ENCODE results near the gene FEM1A. TPM values are rescaled to one million over a fixed set of nuclear protein-coding genes. Genes with fewer than 3 reads are reported as not detected.
"Not testable (repeated sequence)": the region's sequence is repeated elsewhere in the genome, so short reads cannot be mapped to it uniquely, and the experiment has no call there.

FEM1A gene
- total and polyA plus RNA-seq, 2 donors = 5.5 to 9.1 TPM

- peaks cover 0 to 8% of the 10 kb centered on the region in 2 donors for H3K4me1 ChIP-seq (ENCODE audit: control insufficient read depth in 2 of 2, insufficient read depth in 2 of 2, low read length in 2 of 2)
- no peaks in the 10 kb centered on the region for H3K36me3 ChIP-seq (ENCODE audit: control insufficient read depth in 2 of 2, insufficient read depth in 2 of 2, low read length in 1 of 2)
- under 1% methylated on average over 52 of the region's 52 CpGs for WGBS
- peak within 1 kb of the TSS; percentile 37 to 86 for H3K27ac ChIP-seq (ENCODE audit: low read depth in 1 of 2, low read length in 1 of 2)
- DNase-seq (ENCODE audit: low read depth in 6 of 9, low spot score in 9 of 9) = peak in 5 of 9 donors; percentile 28 to 65 (median 50)
- no peaks in the 10 kb centered on the region for H3K27me3 ChIP-seq (ENCODE audit: control insufficient read depth in 2 of 2, insufficient read depth in 1 of 2, low read length in 1 of 2)
- H3K4me3 ChIP-seq (ENCODE audit: low read length in 2 of 2) = peak within 1 kb of the TSS; percentile 58 to 90
- no peaks in the 10 kb centered on the region for H3K9me3 ChIP-seq (ENCODE audit: control insufficient read depth in 2 of 2, insufficient read depth in 1 of 2, low read length in 1 of 2)
Observed at GRCh38 chr19:4831304-4831978, 39.9 kb downstream of the FEM1A start, which contains the start of gene TICAM1. TSS of gene TICAM1 (minus strand) at chr19:4831712. CDS start at chr19:4818377, 13,335 bp downstream.

GRCh38 chr19:4831979-4832340 lies 40.4 kb downstream of the FEM1A start:
- DNase-seq (ENCODE audit: low read depth in 6 of 9, low spot score in 9 of 9); H3K27me3 ChIP-seq (ENCODE audit: control insufficient read depth in 2 of 2, insufficient read depth in 1 of 2, low read length in 1 of 2); H3K4me1 ChIP-seq (ENCODE audit: control insufficient read depth in 2 of 2, insufficient read depth in 2 of 2, low read length in 2 of 2); H3K9me3 ChIP-seq (ENCODE audit: control insufficient read depth in 2 of 2, insufficient read depth in 1 of 2, low read length in 1 of 2); H3K36me3 ChIP-seq (ENCODE audit: control insufficient read depth in 2 of 2, insufficient read depth in 2 of 2, low read length in 1 of 2): not testable (repeated sequence)
- H3K27ac ChIP-seq (ENCODE audit: low read depth in 1 of 2, low read length in 1 of 2) = peak overlapping the region in 1 of 2 donors; percentile 86
- 47% methylated on average over 9 of the region's 9 CpGs for WGBS
- peak overlapping the region; percentile 58 to 90 for H3K4me3 ChIP-seq (ENCODE audit: low read length in 2 of 2)

- 97% methylated on average over 5 of the region's 5 CpGs for WGBS
- H3K4me3 ChIP-seq (ENCODE audit: low read length in 2 of 2) = no peak overlapping the region
Observed at GRCh38 chr19:4832776-4833175, 41.2 kb downstream of the FEM1A start.

GRCh38 chr19:4839192-4839591 lies 47.7 kb downstream of the FEM1A start:
- H3K27me3 ChIP-seq (ENCODE audit: control insufficient read depth in 2 of 2, insufficient read depth in 1 of 2, low read length in 1 of 2) = no peaks in the 10 kb centered on the region
- DNase-seq (ENCODE audit: low read depth in 6 of 9, low spot score in 9 of 9) = no peak
- no peak overlapping the region for H3K4me3 ChIP-seq (ENCODE audit: low read length in 2 of 2)
- H3K36me3 ChIP-seq (ENCODE audit: control insufficient read depth in 2 of 2, insufficient read depth in 2 of 2, low read length in 1 of 2) = peaks cover 30 to 39% of the 10 kb centered on the region in 2 donors
- no peaks in the 10 kb centered on the region for H3K4me1 ChIP-seq (ENCODE audit: control insufficient read depth in 2 of 2, insufficient read depth in 2 of 2, low read length in 2 of 2)
- no peaks in the 10 kb centered on the region for H3K9me3 ChIP-seq (ENCODE audit: control insufficient read depth in 2 of 2, insufficient read depth in 1 of 2, low read length in 1 of 2)
- WGBS = 98% methylated on average over 17 of the region's 17 CpGs
- no peak overlapping the region for H3K27ac ChIP-seq (ENCODE audit: low read depth in 1 of 2, low read length in 1 of 2)

More at GRCh38 chr19:4832776-4833175, 41.2 kb downstream of the FEM1A start:
- DNase-seq (ENCODE audit: low read depth in 6 of 9, low spot score in 9 of 9) = no peak
- Histone ChIP-seq H3K27ac (ENCODE audit: low read depth in 1 of 2, low read length in 1 of 2) (no peak overlapping the region), H3K27me3 (ENCODE audit: control insufficient read depth in 2 of 2, insufficient read depth in 1 of 2, low read length in 1 of 2) (no peaks in the 10 kb centered on the region), H3K36me3 (ENCODE audit: control insufficient read depth in 2 of 2, insufficient read depth in 2 of 2, low read length in 1 of 2) (peaks cover 3 to 5% of the 10 kb centered on the region in 2 donors), H3K9me3 (ENCODE audit: control insufficient read depth in 2 of 2, insufficient read depth in 1 of 2, low read length in 1 of 2) (no peaks in the 10 kb centered on the region), H3K4me1 (ENCODE audit: control insufficient read depth in 2 of 2, insufficient read depth in 2 of 2, low read length in 2 of 2) (peaks cover 0 to 8% of the 10 kb centered on the region in 2 donors)

- no peak for DNase-seq (ENCODE audit: low read depth in 6 of 9, low spot score in 9 of 9)
- no peaks in the 10 kb centered on the region for H3K9me3 ChIP-seq (ENCODE audit: control insufficient read depth in 2 of 2, insufficient read depth in 1 of 2, low read length in 1 of 2)
- WGBS = 97% methylated on average over 6 of the region's 6 CpGs
- H3K27me3 ChIP-seq (ENCODE audit: control insufficient read depth in 2 of 2, insufficient read depth in 1 of 2, low read length in 1 of 2) = no peaks in the 10 kb centered on the region
- no peak overlapping the region for H3K27ac ChIP-seq (ENCODE audit: low read depth in 1 of 2, low read length in 1 of 2)
- peaks cover 45 to 62% of the 10 kb centered on the region in 2 donors for H3K36me3 ChIP-seq (ENCODE audit: control insufficient read depth in 2 of 2, insufficient read depth in 2 of 2, low read length in 1 of 2)
- H3K4me3 ChIP-seq (ENCODE audit: low read length in 2 of 2) = no peak overlapping the region
- H3K4me1 ChIP-seq (ENCODE audit: control insufficient read depth in 2 of 2, insufficient read depth in 2 of 2, low read length in 2 of 2) = no peaks in the 10 kb centered on the region
Observed at GRCh38 chr19:4843647-4843965, 52.1 kb downstream of the FEM1A start.

GRCh38 chr19:4844348-4845179 lies 53.0 kb downstream of the FEM1A start:
- Histone ChIP-seq H3K4me3 (ENCODE audit: low read length in 2 of 2) (no peak overlapping the region), H3K9me3 (ENCODE audit: control insufficient read depth in 2 of 2, insufficient read depth in 1 of 2, low read length in 1 of 2) (no peaks in the 10 kb centered on the region), H3K36me3 (ENCODE audit: control insufficient read depth in 2 of 2, insufficient read depth in 2 of 2, low read length in 1 of 2) (peaks cover 38 to 59% of the 10 kb centered on the region in 2 donors), H3K4me1 (ENCODE audit: control insufficient read depth in 2 of 2, insufficient read depth in 2 of 2, low read length in 2 of 2) (no peaks in the 10 kb centered on the region), H3K27me3 (ENCODE audit: control insufficient read depth in 2 of 2, insufficient read depth in 1 of 2, low read length in 1 of 2) (no peaks in the 10 kb centered on the region), H3K27ac (ENCODE audit: low read depth in 1 of 2, low read length in 1 of 2) (no peak overlapping the region)
- no peak for DNase-seq (ENCODE audit: low read depth in 6 of 9, low spot score in 9 of 9)
- 97% methylated on average over 10 of the region's 10 CpGs for WGBS

- H3K36me3 ChIP-seq (ENCODE audit: control insufficient read depth in 2 of 2, insufficient read depth in 2 of 2, low read length in 1 of 2) = peaks cover 41 to 70% of the 10 kb centered on the region in 2 donors
- 87% methylated on average over 9 of the region's 9 CpGs for WGBS
Observed at GRCh38 chr19:4845975-4846374, 54.4 kb downstream of the FEM1A start.

GRCh38 chr19:4847190-4847973 lies 55.8 kb downstream of the FEM1A start:
- no peaks in the 10 kb centered on the region for H3K27me3 ChIP-seq (ENCODE audit: control insufficient read depth in 2 of 2, insufficient read depth in 1 of 2, low read length in 1 of 2)
- H3K27ac ChIP-seq (ENCODE audit: low read depth in 1 of 2, low read length in 1 of 2) = no peak overlapping the region
- no peaks in the 10 kb centered on the region for H3K4me1 ChIP-seq (ENCODE audit: control insufficient read depth in 2 of 2, insufficient read depth in 2 of 2, low read length in 2 of 2)
- peaks cover 45 to 77% of the 10 kb centered on the region in 2 donors for H3K36me3 ChIP-seq (ENCODE audit: control insufficient read depth in 2 of 2, insufficient read depth in 2 of 2, low read length in 1 of 2)
- DNase-seq (ENCODE audit: low read depth in 6 of 9, low spot score in 9 of 9) = no peak
- WGBS = 95% methylated on average over 23 of the region's 23 CpGs
- no peaks in the 10 kb centered on the region for H3K9me3 ChIP-seq (ENCODE audit: control insufficient read depth in 2 of 2, insufficient read depth in 1 of 2, low read length in 1 of 2)
- H3K4me3 ChIP-seq (ENCODE audit: low read length in 2 of 2) = no peak overlapping the region

More at GRCh38 chr19:4845975-4846374, 54.4 kb downstream of the FEM1A start:
- not testable (repeated sequence) for H3K27ac ChIP-seq (ENCODE audit: low read depth in 1 of 2, low read length in 1 of 2); H3K4me3 ChIP-seq (ENCODE audit: low read length in 2 of 2); H3K4me1 ChIP-seq (ENCODE audit: control insufficient read depth in 2 of 2, insufficient read depth in 2 of 2, low read length in 2 of 2); DNase-seq (ENCODE audit: low read depth in 6 of 9, low spot score in 9 of 9); H3K9me3 ChIP-seq (ENCODE audit: control insufficient read depth in 2 of 2, insufficient read depth in 1 of 2, low read length in 1 of 2); H3K27me3 ChIP-seq (ENCODE audit: control insufficient read depth in 2 of 2, insufficient read depth in 1 of 2, low read length in 1 of 2)
